H9 (cell line): ENCODE results near the gene SPINK1. TPM values are rescaled to one million over a fixed set of nuclear protein-coding genes. Genes with fewer than 3 reads are reported as not detected.
"Not testable (repeated sequence)": the region's sequence is repeated elsewhere in the genome, so short reads cannot be mapped to it uniquely, and the experiment has no call there.

Experiments used
- DNase-seq: peaks from one replicate; pipeline ENCODE4 v3.0.0-alpha.2; 2017
- H2AFZ ChIP-seq: one replicate; pipeline ENCODE4 v1.6.1; 2013; ENCODE audit warnings: mild to moderate bottlenecking, low read length, control low read depth, moderate library complexity
- H2AK5ac ChIP-seq: 2 replicates; pipeline ENCODE4 v1.6.1; 2013; ENCODE audit warnings: low read length, control low read depth, mixed read lengths; ENCODE audit not compliant: insufficient read length
- H2BK120ac ChIP-seq: one replicate; pipeline ENCODE4 v1.6.1; 2013; ENCODE audit warnings: low read depth, mild to moderate bottlenecking, low read length, control low read depth, inconsistent platforms; ENCODE audit not compliant: poor library complexity, severe bottlenecking
- H2BK12ac ChIP-seq: 2 replicates; pipeline ENCODE4 v1.6.1; 2013; ENCODE audit warnings: low read length, control low read depth, mixed read lengths, low read depth; ENCODE audit not compliant: insufficient read length
- H2BK15ac ChIP-seq: 2 replicates; pipeline ENCODE4 v1.6.1; 2013; ENCODE audit warnings: low read depth, low read length, control low read depth
- H2BK20ac ChIP-seq: one replicate; pipeline ENCODE4 v1.6.1; 2013; ENCODE audit warnings: low read depth, mild to moderate bottlenecking, low read length, control low read depth, inconsistent platforms; ENCODE audit not compliant: poor library complexity, severe bottlenecking
- H2BK5ac ChIP-seq: 2 replicates; pipeline ENCODE4 v1.6.1; 2013; ENCODE audit warnings: low read length, control low read depth, mixed read lengths; ENCODE audit not compliant: insufficient read length
- H3K14ac ChIP-seq: 2 replicates; pipeline ENCODE4 v1.6.1; 2013; ENCODE audit warnings: low read length, control low read depth; ENCODE audit not compliant: insufficient read depth
- H3K18ac ChIP-seq: 2 replicates; pipeline ENCODE4 v1.6.1; 2013; ENCODE audit warnings: low read depth, mild to moderate bottlenecking, mixed read lengths, low read length, control low read depth; ENCODE audit not compliant: insufficient read length
- H3K23ac ChIP-seq: 2 replicates; pipeline ENCODE4 v1.6.1; 2013; ENCODE audit warnings: low read length, control low read depth, mixed read lengths, low read depth; ENCODE audit not compliant: insufficient read length
- H3K23me2 ChIP-seq: 2 replicates; pipeline ENCODE4 v1.6.1; 2013; ENCODE audit warnings: low read depth, mild to moderate bottlenecking, mixed read lengths, low read length, control low read depth; ENCODE audit not compliant: insufficient read length, poor library complexity, severe bottlenecking
- H3K27ac ChIP-seq: 2 replicates; pipeline ENCODE4 v1.5.1; 2013; ENCODE audit warnings: low read length, control low read depth, mixed read lengths, low read depth; ENCODE audit not compliant: insufficient read length
- H3K27me3 ChIP-seq: 2 replicates; pipeline ENCODE4 v1.6.1; 2013; ENCODE audit warnings: low read length, control low read depth, inconsistent platforms; ENCODE audit not compliant: insufficient read depth
- H3K4ac ChIP-seq: 2 replicates; pipeline ENCODE4 v1.6.1; 2013; ENCODE audit warnings: low read depth, mild to moderate bottlenecking, control low read depth, inconsistent platforms, low read length, moderate library complexity
- H3K4me1 ChIP-seq: 2 replicates; pipeline ENCODE4 v1.6.1; 2013; ENCODE audit warnings: low read length, control low read depth, inconsistent platforms; ENCODE audit not compliant: insufficient read depth
- H3K4me2 ChIP-seq: 2 replicates; pipeline ENCODE4 v1.6.1; 2013; ENCODE audit warnings: low read length, control low read depth, mixed read lengths; ENCODE audit not compliant: insufficient read length, insufficient read depth
- H3K56ac ChIP-seq: 2 replicates; pipeline ENCODE4 v1.6.1; 2013; ENCODE audit warnings: low read depth, mild to moderate bottlenecking, mixed read lengths, low read length, control low read depth; ENCODE audit not compliant: insufficient read length
- H3K79me1 ChIP-seq: 2 replicates; pipeline ENCODE4 v1.6.1; 2013; ENCODE audit warnings: low read depth, mild to moderate bottlenecking, moderate library complexity, low read length, control low read depth, inconsistent platforms; ENCODE audit not compliant: insufficient read depth, poor library complexity, severe bottlenecking
- H3K79me2 ChIP-seq: 2 replicates; pipeline ENCODE4 v1.6.1; 2013; ENCODE audit warnings: low read length, control low read depth, inconsistent platforms; ENCODE audit not compliant: insufficient read depth
- H3K9ac ChIP-seq: 2 replicates; pipeline ENCODE4 v1.6.1; 2013; ENCODE audit warnings: low read length, control low read depth, mixed read lengths; ENCODE audit not compliant: insufficient read length; ENCODE audit errors: extremely low read depth
- H3K9me3 ChIP-seq: one replicate; pipeline ENCODE4 v1.6.1; 2013; ENCODE audit warnings: low read depth, low read length, inconsistent platforms; ENCODE audit not compliant: control insufficient read depth
- H3T11ph ChIP-seq: one replicate; pipeline ENCODE4 v1.6.1; 2013; ENCODE audit warnings: mild to moderate bottlenecking, low read length, control low read depth, inconsistent platforms
- H4K20me1 ChIP-seq: one replicate; pipeline ENCODE4 v1.6.1; 2013; ENCODE audit not compliant: control insufficient read depth, insufficient read length, insufficient read depth
- H4K5ac ChIP-seq: 2 replicates; pipeline ENCODE4 v1.6.1; 2013; ENCODE audit warnings: low read depth, mild to moderate bottlenecking, mixed read lengths, low read length, control low read depth; ENCODE audit not compliant: insufficient read length
- H4K8ac ChIP-seq: replicated peaks from 2 replicates; pipeline ENCODE4 v1.6.1; 2013; ENCODE audit warnings: low read length, control low read depth, mixed read lengths, low read depth; ENCODE audit not compliant: insufficient read length
- H4K91ac ChIP-seq: 2 replicates; pipeline ENCODE4 v1.6.1; 2013; ENCODE audit warnings: low read depth, mild to moderate bottlenecking, moderate library complexity, mixed read lengths, low read length, control low read depth; ENCODE audit not compliant: insufficient read length
- H3K27ac Mint-ChIP-seq, 3 experiments: 2 replicates in 2 of 3; 3 replicates in 1 of 3; pipeline ENCODE4 v1.8.0; 2020 to 2021; ENCODE audit warnings: mixed read lengths in 3 of 3, mild to moderate bottlenecking in 1 of 3, moderate library complexity in 1 of 3
- H3K27me3 Mint-ChIP-seq: 2 replicates; pipeline ENCODE4 v1.8.0; 2021; ENCODE audit warnings: low read depth, mild to moderate bottlenecking, moderate library complexity, mixed read lengths
- H3K36me3 Mint-ChIP-seq, 3 experiments: 2 replicates in 2 of 3; 3 replicates in 1 of 3; pipeline ENCODE4 v1.8.0; 2020 to 2021; ENCODE audit warnings: low read depth in 3 of 3, mixed read lengths in 3 of 3; ENCODE audit not compliant: insufficient read depth in 1 of 3
- H3K4me1 Mint-ChIP-seq, 2 experiments: 2 replicates each; pipeline ENCODE4 v1.8.0; 2020; ENCODE audit warnings: mixed read lengths in 2 of 2
- H3K4me3 Mint-ChIP-seq, 2 experiments: 2 replicates in 1 of 2; 3 replicates in 1 of 2; pipeline ENCODE4 v1.8.0; 2020 to 2021; ENCODE audit warnings: mild to moderate bottlenecking in 2 of 2, mixed read lengths in 2 of 2, moderate library complexity in 1 of 2
- H3K9me3 Mint-ChIP-seq, 2 experiments: 2 replicates in 1 of 2; 3 replicates in 1 of 2; pipeline ENCODE4 v1.8.0; 2020; ENCODE audit warnings: mild to moderate bottlenecking in 2 of 2, mixed read lengths in 2 of 2, moderate library complexity in 1 of 2
- WGBS: extraction: QIAGEN DNeasy Blood & Tissue Kit; methylation state at CpG from one replicate; pipeline ENCODE4 v1.1.7; 2013; ENCODE audit warnings: missing lambda C conversion rate, low lambda C conversion rate, mixed read lengths; ENCODE audit not compliant: insufficient read length; ENCODE audit errors: extremely low coverage; 5-methylcytosine and 5-hydroxymethylcytosine counted together
- total RNA-seq: library from RNA; stranded (reverse); gene quantifications from 2 replicates; pipeline ENCODE4 v1.2.1, GENCODE V29; 2021
- TF ChIP-seq, protein P1 (sequence below): fragments of 200-600 bp; sonication (generic); conservative IDR thresholded peaks from 3 replicates; pipeline ENCODE4 v1.8.0; 2021; ENCODE audit warnings: antibody characterized with exemption, mild to moderate bottlenecking

SPINK1 gene
- total RNA-seq, 1 experiment from 2014 or later: 3.1 TPM

DNA sequence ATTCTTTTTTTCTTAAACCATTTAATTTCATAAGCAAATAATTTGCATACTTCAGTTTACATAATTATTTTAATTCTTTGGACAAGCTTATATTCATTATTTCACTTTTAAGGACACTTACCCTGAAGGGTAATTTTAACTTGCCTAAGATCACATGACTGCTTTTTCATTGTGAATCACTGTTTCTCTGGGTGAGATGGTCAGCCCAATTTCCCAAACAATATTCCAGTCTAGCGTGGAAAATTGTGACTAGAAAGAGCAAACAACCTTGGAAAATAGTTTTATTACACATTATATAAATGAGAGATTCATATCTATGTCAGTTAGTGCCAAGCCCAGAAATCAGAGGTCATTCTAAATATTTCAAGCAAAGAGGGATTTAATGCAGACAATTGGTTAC is 27.5 kb downstream of the SPINK1 start:
- H3K23ac ChIP-seq: no peak overlapping the region
- H4K5ac ChIP-seq: no peak overlapping the region
- no peak overlapping the region for H3K14ac ChIP-seq
- H2AFZ ChIP-seq: no peak overlapping the region
- no peak overlapping the region for H2BK5ac ChIP-seq
- no peaks in the 10 kb centered on the region for H3K4me1 ChIP-seq
- H4K20me1 ChIP-seq: no peaks in the 10 kb centered on the region
- no peak overlapping the region for H2BK15ac ChIP-seq
- Mint-ChIP-seq H3K27ac (no peak overlapping the region), H3K36me3 (no peaks in the 10 kb centered on the region), H3K27me3 (peaks cover 2% of the 10 kb centered on the region; the same call in 1 of the 2 replicates), H3K4me1 (peaks cover 3 to 8% of the 10 kb centered on the region in 2 experiments; a peak in 1 of 4 replicates), H3K4me3 (no peak overlapping the region), H3K9me3 (no peaks in the 10 kb centered on the region)
- H2BK12ac ChIP-seq: no peak overlapping the region
- no peak overlapping the region for H3K4me2 ChIP-seq
- H2BK120ac ChIP-seq: no peak overlapping the region
- H3K79me1 ChIP-seq: no peaks in the 10 kb centered on the region
- no peaks in the 10 kb centered on the region for H3K9me3 ChIP-seq
- no peak overlapping the region for H3K9ac ChIP-seq
- no peaks in the 10 kb centered on the region for H3K27me3 ChIP-seq
- no peak for DNase-seq
- H3K4ac ChIP-seq: no peak overlapping the region
- no peak overlapping the region for H2AK5ac ChIP-seq
- TF ChIP-seq, protein P1, sequence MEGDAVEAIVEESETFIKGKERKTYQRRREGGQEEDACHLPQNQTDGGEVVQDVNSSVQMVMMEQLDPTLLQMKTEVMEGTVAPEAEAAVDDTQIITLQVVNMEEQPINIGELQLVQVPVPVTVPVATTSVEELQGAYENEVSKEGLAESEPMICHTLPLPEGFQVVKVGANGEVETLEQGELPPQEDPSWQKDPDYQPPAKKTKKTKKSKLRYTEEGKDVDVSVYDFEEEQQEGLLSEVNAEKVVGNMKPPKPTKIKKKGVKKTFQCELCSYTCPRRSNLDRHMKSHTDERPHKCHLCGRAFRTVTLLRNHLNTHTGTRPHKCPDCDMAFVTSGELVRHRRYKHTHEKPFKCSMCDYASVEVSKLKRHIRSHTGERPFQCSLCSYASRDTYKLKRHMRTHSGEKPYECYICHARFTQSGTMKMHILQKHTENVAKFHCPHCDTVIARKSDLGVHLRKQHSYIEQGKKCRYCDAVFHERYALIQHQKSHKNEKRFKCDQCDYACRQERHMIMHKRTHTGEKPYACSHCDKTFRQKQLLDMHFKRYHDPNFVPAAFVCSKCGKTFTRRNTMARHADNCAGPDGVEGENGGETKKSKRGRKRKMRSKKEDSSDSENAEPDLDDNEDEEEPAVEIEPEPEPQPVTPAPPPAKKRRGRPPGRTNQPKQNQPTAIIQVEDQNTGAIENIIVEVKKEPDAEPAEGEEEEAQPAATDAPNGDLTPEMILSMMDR: no peak
- no peak overlapping the region for H4K8ac ChIP-seq
- H3T11ph ChIP-seq: no peak overlapping the region
- no CpG with 5 or more reads among the region's 1 CpG for WGBS
- no peaks in the 10 kb centered on the region for H3K79me2 ChIP-seq
- no peak overlapping the region for H3K56ac ChIP-seq
- H3K23me2 ChIP-seq: no peaks in the 10 kb centered on the region
- H3K27ac ChIP-seq: no peak overlapping the region
- H4K91ac ChIP-seq: no peak overlapping the region
- no peak overlapping the region for H3K18ac ChIP-seq
- no peak overlapping the region for H2BK20ac ChIP-seq

DNA sequence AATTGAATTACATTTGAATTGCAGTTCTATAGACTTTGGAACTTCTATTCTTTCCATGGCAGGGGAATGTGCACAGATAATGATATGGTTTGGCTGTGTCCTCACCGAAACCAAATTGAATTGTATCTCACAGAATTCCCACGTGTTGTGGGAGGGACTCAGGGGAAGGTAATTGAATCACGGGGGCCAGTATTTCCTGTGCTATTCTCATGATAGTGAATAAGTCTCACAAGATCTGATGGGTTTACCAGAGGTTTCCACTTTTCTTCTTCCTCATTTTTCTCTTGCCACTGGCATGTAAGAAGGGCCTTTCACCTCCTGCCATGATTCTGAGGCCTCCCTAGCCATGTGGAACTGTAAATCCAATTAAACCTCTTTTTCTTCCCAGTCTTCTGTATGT is 28.3 kb downstream of the SPINK1 start:
- not testable (repeated sequence) for H3K27me3 ChIP-seq, H3T11ph ChIP-seq, H3K4me2 ChIP-seq, H3K14ac ChIP-seq, H3K23me2 ChIP-seq, H2BK12ac ChIP-seq, H2BK15ac ChIP-seq, H3K9me3 ChIP-seq, H3K9ac ChIP-seq, H3K27ac Mint-ChIP-seq, DNase-seq, H3K36me3 Mint-ChIP-seq, H4K5ac ChIP-seq, H3K4ac ChIP-seq, H3K18ac ChIP-seq, H3K23ac ChIP-seq, H4K8ac ChIP-seq, H3K27me3 Mint-ChIP-seq, H2AFZ ChIP-seq, H3K79me2 ChIP-seq, H3K9me3 Mint-ChIP-seq, H3K4me3 Mint-ChIP-seq, H3K4me1 Mint-ChIP-seq, H4K91ac ChIP-seq, H2BK20ac ChIP-seq, H4K20me1 ChIP-seq, H3K4me1 ChIP-seq, H2BK5ac ChIP-seq, H3K79me1 ChIP-seq, H3K27ac ChIP-seq, H2BK120ac ChIP-seq, H3K56ac ChIP-seq, H2AK5ac ChIP-seq
- no CpG with 5 or more reads among the region's 3 CpGs for WGBS
